B cell (primary cell): ENCODE measurements around the gene HOXB8. TPM values are rescaled to one million over a fixed set of nuclear protein-coding genes. Genes with fewer than 3 reads are reported as not detected.

ENCODE experiments used
- ATAC-seq: fragments of 200-7000 bp; cut with Tn5 transposase; one replicate; pipeline ENCODE4 v1.10.0; 2021; ENCODE audit warnings: low read depth, mild to moderate bottlenecking, moderate number of reproducible peaks, moderate library complexity
- CTCF ChIA-PET: fragments of 350-600 bp; sonication (Branson Sonifier 250); formaldehyde crosslinking; loops from one replicate; lab custom pipeline; 2021; ENCODE audit warnings: antibody characterized with exemption, inconsistent platforms; lab: Charles Lee
- POLR2A ChIA-PET: fragments of 350-600 bp; sonication (Branson Sonifier 250); formaldehyde crosslinking; loops from one replicate; lab custom pipeline; 2021; ENCODE audit warnings: antibody characterized with exemption; lab: Charles Lee
- DNase-seq: peaks from one replicate; pipeline ENCODE4 v3.0.0; 2013
- H2AFZ ChIP-seq: 2 replicates; pipeline ENCODE4 v1.6.1; 2012; ENCODE audit warnings: mild to moderate bottlenecking, low read depth, low read length; ENCODE audit not compliant: insufficient read depth, poor library complexity, severe bottlenecking
- H3K27ac ChIP-seq, 2 donors: 1 replicate in 1 of 2; 2 replicates in 1 of 2; pipeline ENCODE4 v1.5.1; 2012 to 2013; ENCODE audit warnings: low read length in 2 of 2, mild to moderate bottlenecking in 2 of 2, moderate library complexity in 1 of 2
- H3K27me3 ChIP-seq, 4 experiments: fragments of 200-600 bp in 1 of 4; sonication (generic) in 1 of 4; replicated peaks in 1 of 4; 1 replicate in 2 of 4; 2 replicates in 2 of 4; pipeline versions ENCODE4 v1.6.1 to v1.7.0; 2013 to 2016; ENCODE audit warnings: low read length in 3 of 4, mild to moderate bottlenecking in 2 of 4, mixed read lengths in 1 of 4, moderate library complexity in 1 of 4; ENCODE audit not compliant: insufficient read depth in 4 of 4, control insufficient read depth in 3 of 4; ENCODE audit errors: control extremely low read depth in 1 of 4
- H3K36me3 ChIP-seq, 2 experiments: replicated peaks in 1 of 2; 1 replicate in 1 of 2; 2 replicates in 1 of 2; pipeline versions ENCODE4 v1.6.1 to v1.7.1; 2013; ENCODE audit warnings: low read length in 1 of 2; ENCODE audit not compliant: insufficient read depth in 2 of 2, control insufficient read depth in 1 of 2; ENCODE audit errors: control extremely low read depth in 1 of 2, extremely low read depth in 1 of 2
- H3K4me1 ChIP-seq, 2 donors: fragments of 200-600 bp in 1 of 2; sonication (generic) in 1 of 2; 1 replicate in 1 of 2; 2 replicates in 1 of 2; pipeline versions ENCODE4 v1.5.1 to v1.6.1; 2013 to 2017; ENCODE audit warnings: low read length in 2 of 2; ENCODE audit not compliant: control insufficient read depth in 2 of 2, insufficient read depth in 2 of 2
- H3K4me2 ChIP-seq: replicated peaks from 2 replicates; pipeline ENCODE3; 2012; ENCODE audit warnings: mild to moderate bottlenecking, low read depth, low read length; ENCODE audit not compliant: poor library complexity, severe bottlenecking
- H3K4me3 ChIP-seq, 5 experiments: fragments of 200-600 bp in 1 of 5; sonication (generic) in 1 of 5; 1 replicate in 3 of 5; 2 replicates in 2 of 5; pipeline versions ENCODE4 v1.5.1 to v1.7.0; 2011 to 2016; ENCODE audit warnings: low read length in 4 of 5, mild to moderate bottlenecking in 4 of 5, low read depth in 2 of 5, control low read depth in 1 of 5, moderate library complexity in 1 of 5; ENCODE audit not compliant: insufficient read depth in 1 of 5; ENCODE audit errors: control extremely low read depth in 1 of 5, extremely low read depth in 1 of 5
- H3K79me2 ChIP-seq: fragments of 200-600 bp; sonication (generic); one replicate; pipeline ENCODE4 v1.6.0; 2016; ENCODE audit warnings: low read length; ENCODE audit not compliant: control insufficient read depth, insufficient read depth
- H3K9ac ChIP-seq: fragments of 200-600 bp; sonication (generic); 2 replicates; pipeline ENCODE4 v1.6.1; 2017; ENCODE audit warnings: mild to moderate bottlenecking, low read length, moderate library complexity
- H3K9me3 ChIP-seq, 3 donors: one replicate each; pipeline versions ENCODE4 v1.6.1 to v1.7.1; 2013; ENCODE audit warnings: low read length in 2 of 3; ENCODE audit not compliant: control insufficient read depth in 2 of 3, insufficient read depth in 1 of 3; ENCODE audit errors: control extremely low read depth in 1 of 3
- H4K20me1 ChIP-seq: 2 replicates; pipeline ENCODE4 v1.6.0; 2012; ENCODE audit warnings: mild to moderate bottlenecking, low read length; ENCODE audit not compliant: insufficient read depth, control insufficient read depth, poor library complexity, severe bottlenecking
- H3K27ac Mint-ChIP-seq: one replicate; pipeline ENCODE4 v1.8.0; 2021; ENCODE audit warnings: mixed read lengths
- H3K27me3 Mint-ChIP-seq: one replicate; pipeline ENCODE4 v1.8.0; 2021; ENCODE audit warnings: mixed read lengths
- H3K4me1 Mint-ChIP-seq: one replicate; pipeline ENCODE4 v1.8.0; 2021; ENCODE audit warnings: mixed read lengths
- H3K4me3 Mint-ChIP-seq: one replicate; pipeline ENCODE4 v1.8.0; 2021; ENCODE audit warnings: mixed read lengths
- H3K9me3 Mint-ChIP-seq: one replicate; pipeline ENCODE4 v1.8.0; 2022; ENCODE audit warnings: mixed read lengths; ENCODE audit not compliant: insufficient read depth
- CTCF ChIP-seq: fragments of 200-600 bp; IDR thresholded peaks from one replicate; pipeline ENCODE4 v1.8.0; 2022; ENCODE audit warnings: antibody characterized with exemption, mild to moderate bottlenecking
- EZH2 ChIP-seq: IDR thresholded peaks from 2 replicates; pipeline ENCODE4 v1.6.1; 2012; ENCODE audit warnings: borderline replicate concordance, low read depth, mild to moderate bottlenecking, moderate library complexity, low read length; ENCODE audit not compliant: insufficient read depth, poor library complexity, severe bottlenecking
- WGBS: methylation state at CpG from one replicate; pipeline ENCODE4 v1.1.5; 2013; ENCODE audit warnings: missing lambda C conversion rate; ENCODE audit not compliant: insufficient coverage; 5-methylcytosine and 5-hydroxymethylcytosine counted together
- intact Hi-C: fragments of 100-400 bp; cut with micrococcal nuclease; formaldehyde crosslinking; loops from one replicate; pipeline ENCODE4 v1.10.0; 2022
- polyA plus RNA-seq: library from polyadenylated mRNA; depleted of rRNA; stranded (reverse); fragments of >200 nt; gene quantifications from 2 replicates; pipeline ENCODE4 v1.2.3, GENCODE V29; 2012
- total RNA-seq, 2 donors: library from RNA; stranded (reverse); fragments of 120-200 nt in 1 of 2; gene quantifications; 1 replicate in 1 of 2; 2 replicates in 1 of 2; pipeline versions ENCODE4 v1.2.3 to v1.2.4, GENCODE V29; 2013 to 2022

The HOXB8 gene
- total and polyA plus RNA-seq, 2 donors (not counting 1 experiment from before 2014, with no cell fraction given) = not detected

- peak overlapping the region; percentile 84 for H3K4me3 Mint-ChIP-seq
- no peak overlapping the region for H3K27ac Mint-ChIP-seq
- peaks cover 47 to 48% of the 10 kb centered on the region in 2 donors for H3K4me1 ChIP-seq
- H3K79me2 ChIP-seq = no peaks in the 10 kb centered on the region
- peak overlapping the region; percentile 73 for H3K9ac ChIP-seq
- peak overlapping the region in 4 of 5 experiments; percentile 48 to 77 (median 66) for H3K4me3 ChIP-seq
- 4% methylated on average over 9 of the region's 19 CpGs for WGBS
- ChIA-PET POLR2A (interaction anchor here (0.6 to 0.7 kb wide), 2 partner anchors 746 to 1087 kb away, joined by 3 to 4 read pairs; partner anchors contain the start of genes LRRC46 and MRPL10), CTCF (interaction anchor here (1.5 to 1.6 kb wide), 3 partner anchors 16 to 269 kb away, joined by 3 to 4 read pairs (median 4); partner anchors contain the start of gene HOXB5)
- peaks cover 0 to 26% (median 0%) of the 10 kb centered on the region in 3 donors for H3K9me3 ChIP-seq
- ATAC-seq (no peak), DNase-seq (peak; percentile 43)
- H3K36me3 ChIP-seq = no peaks in the 10 kb centered on the region
- no peak overlapping the region for H3K27ac ChIP-seq
- H3K9me3 Mint-ChIP-seq = no peaks in the 10 kb centered on the region
- peaks cover 46% of the 10 kb centered on the region for H3K4me1 Mint-ChIP-seq
- H3K4me2 ChIP-seq = peak overlapping the region; percentile 96
- TF ChIP-seq CTCF = no peak
- TF ChIP-seq EZH2 = no peak
- H4K20me1 ChIP-seq = no peaks in the 10 kb centered on the region
- H2AFZ ChIP-seq = peak overlapping the region; percentile 92
- peaks cover 0 to 58% (median 40%) of the 10 kb centered on the region in 4 experiments for H3K27me3 ChIP-seq
- intact Hi-C loops = loop anchor here (5.0 kb wide), 1 partner anchor 35 kb away; the partner anchor contains the start of gene HOXB7
- peaks cover 41% of the 10 kb centered on the region for H3K27me3 Mint-ChIP-seq
These were observed 37.7 kb downstream of the HOXB8 start for GRCh38 chr17:48577330-48577945.
